Panc1 (cell line): Measurements from ENCODE around the gene NR6A1. TPM values are rescaled to one million over a fixed set of nuclear protein-coding genes. Genes with fewer than 3 reads are reported as not detected.
A peak's percentile ranks its signal among the peaks of the same experiment; 100 is the strongest.

Experiments used
- ATAC-seq: fragments of 200-7000 bp; cut with Tn5 transposase; 2 replicates; pipeline ENCODE4 v1.9.1; 2020; ENCODE audit warnings: mild to moderate bottlenecking, moderate library complexity
- BruUV-seq: library from RNA; stranded (reverse); fragments of 400-500 nt; replicated peaks from 2 replicates; lab custom pipeline; 2021; lab: Mats Ljungman, UMichigan
- CTCF ChIA-PET: fragments of 300-600 bp; sonication (Branson Sonifier 250); formaldehyde crosslinking; loops from one replicate; lab custom pipeline; 2022; ENCODE audit warnings: antibody characterized with exemption; lab: Charles Lee
- POLR2A ChIA-PET: fragments of 300-600 bp; sonication (Branson Sonifier 250); formaldehyde crosslinking; loops from one replicate; lab custom pipeline; 2022; ENCODE audit warnings: antibody characterized with exemption; lab: Charles Lee
- DNase-seq: peaks from one replicate; pipeline ENCODE4 v3.0.0-alpha.2; 2010; ENCODE audit warnings: low read depth, low spot score
- H3K27ac ChIP-seq: 2 replicates; pipeline ENCODE4 v1.5.1; 2011; ENCODE audit warnings: mild to moderate bottlenecking, low read length, inconsistent platforms
- H3K27me3 ChIP-seq: fragments of 200-500 bp; sonication (Bioruptor generic); 2 replicates; pipeline ENCODE4 v1.6.0; 2014; ENCODE audit warnings: low read length, inconsistent platforms; ENCODE audit not compliant: control insufficient read depth, insufficient read depth
- H3K36me3 ChIP-seq: fragments of 200-500 bp; sonication (Bioruptor generic); 2 replicates; pipeline ENCODE4 v1.5.1; 2014; ENCODE audit warnings: inconsistent platforms, mild to moderate bottlenecking, low read length, moderate library complexity; ENCODE audit not compliant: control insufficient read depth, insufficient read depth
- H3K4me1 ChIP-seq: 2 replicates; pipeline ENCODE4 v1.5.1; 2011; ENCODE audit warnings: inconsistent platforms, mild to moderate bottlenecking, low read length, moderate library complexity; ENCODE audit not compliant: control insufficient read depth, insufficient read depth
- H3K4me3 ChIP-seq, 2 experiments: 2 replicates each; pipeline ENCODE4 v1.5.1; 2011 to 2012; ENCODE audit warnings: low read depth in 2 of 2, low read length in 2 of 2, mild to moderate bottlenecking in 2 of 2, inconsistent platforms in 1 of 2, moderate library complexity in 1 of 2
- H3K9me3 ChIP-seq: fragments of 200-500 bp; sonication (Bioruptor generic); 2 replicates; pipeline ENCODE4 v1.5.1; 2014; ENCODE audit warnings: low read depth, mild to moderate bottlenecking, inconsistent platforms, low read length, moderate library complexity; ENCODE audit not compliant: control insufficient read depth, insufficient read depth
- POLR2AphosphoS5 ChIP-seq: IDR thresholded peaks from 2 replicates; pipeline ENCODE4 v1.6.1; 2012; ENCODE audit warnings: mild to moderate bottlenecking, low read depth, low read length, moderate library complexity
- SIN3A ChIP-seq: IDR thresholded peaks from 2 replicates; pipeline ENCODE4 v1.6.1; 2012; ENCODE audit warnings: low read depth, mild to moderate bottlenecking, low read length, moderate library complexity, borderline replicate concordance; ENCODE audit not compliant: insufficient read depth
- TCF7L2 ChIP-seq: IDR thresholded peaks from 2 replicates; pipeline ENCODE4 v1.6.1; 2011; ENCODE audit warnings: mild to moderate bottlenecking, low read depth, low read length, inconsistent platforms
- in situ Hi-C: cut with HindIII; loops from 2 replicates; pipeline ENCODE4 v1.10.0; 2016; ENCODE audit warnings: low sequenced_read_pairs, low pct_unique_long_range_greater_than_20kb
- intact Hi-C: fragments of 100-400 bp; cut with micrococcal nuclease; formaldehyde crosslinking; loops from one replicate; pipeline ENCODE4 v1.10.0; 2022; ENCODE audit not compliant: unreplicated experiment
- total RNA-seq: library from RNA; stranded (reverse); gene quantifications from one replicate; pipeline ENCODE4 v1.2.1, GENCODE V29; 2021; ENCODE audit not compliant: unreplicated experiment
- TF ChIP-seq, protein P1 (sequence below), 2 experiments: IDR thresholded peaks; 2 replicates each; pipeline ENCODE4 v1.6.1; 2011 to 2012; ENCODE audit warnings: low read depth in 2 of 2, control low read depth in 1 of 2, low read length in 1 of 2, mild to moderate bottlenecking in 1 of 2, moderate library complexity in 1 of 2; ENCODE audit not compliant: insufficient read depth in 1 of 2
- TF ChIP-seq, protein P2 (sequence below): fragments of 450-650 bp; IDR thresholded peaks from 2 replicates; pipeline ENCODE4 v1.5.1; 2017; ENCODE audit warnings: mild to moderate bottlenecking

NR6A1 gene
- total RNA-seq, 1 experiment from 2014 or later: 7.6 TPM

DNA sequence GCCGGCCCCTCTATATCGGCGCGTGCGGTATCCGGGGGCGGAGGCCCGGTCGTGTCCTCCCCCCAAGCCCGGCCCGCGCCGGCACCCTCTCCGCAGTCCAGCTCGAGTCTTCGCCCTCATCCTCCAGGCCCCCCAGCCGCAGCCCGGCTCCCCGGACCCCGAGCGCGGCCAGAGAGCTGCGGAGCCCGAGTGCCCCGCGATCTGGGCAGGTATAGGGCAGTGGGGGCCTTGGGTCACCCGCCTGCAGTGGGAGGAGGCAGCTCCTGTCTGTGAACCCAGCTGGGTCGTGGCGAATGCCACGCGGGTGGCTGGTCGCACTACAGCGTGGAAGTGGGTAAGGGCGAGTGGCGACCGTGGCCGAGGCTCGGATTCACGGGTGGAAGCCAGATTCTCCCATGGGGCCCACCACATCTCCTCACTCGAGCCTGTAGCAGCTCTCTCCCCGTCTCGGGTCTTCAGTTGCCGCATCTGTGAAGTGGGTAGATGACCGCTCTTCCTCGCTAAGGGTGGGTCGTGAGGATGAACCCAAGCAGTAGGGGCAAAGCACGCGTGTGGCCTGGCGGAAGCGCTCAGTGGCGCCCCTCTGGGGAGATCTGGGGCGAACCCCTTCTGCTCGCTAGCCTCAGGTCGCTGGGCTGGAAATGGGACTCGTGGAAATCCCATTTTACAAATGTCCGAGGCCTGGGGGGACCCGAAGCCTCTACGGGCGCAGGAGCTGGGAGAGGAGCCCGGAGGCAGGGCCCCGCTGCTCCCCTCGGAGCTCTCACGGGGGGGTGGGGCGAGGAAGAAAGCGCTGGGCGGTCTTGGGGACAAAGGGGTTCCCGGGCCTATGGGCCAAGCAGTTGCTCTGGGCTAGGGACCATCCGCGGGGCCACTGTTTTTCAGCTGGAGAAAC, 265.9 kb downstream of the NR6A1 start:
- intact Hi-C loops: no loop called here
- no peak for TF ChIP-seq SIN3A
- no peak for TF ChIP-seq POLR2AphosphoS5
- no peak for TF ChIP-seq TCF7L2
- TF ChIP-seq, protein P1, sequence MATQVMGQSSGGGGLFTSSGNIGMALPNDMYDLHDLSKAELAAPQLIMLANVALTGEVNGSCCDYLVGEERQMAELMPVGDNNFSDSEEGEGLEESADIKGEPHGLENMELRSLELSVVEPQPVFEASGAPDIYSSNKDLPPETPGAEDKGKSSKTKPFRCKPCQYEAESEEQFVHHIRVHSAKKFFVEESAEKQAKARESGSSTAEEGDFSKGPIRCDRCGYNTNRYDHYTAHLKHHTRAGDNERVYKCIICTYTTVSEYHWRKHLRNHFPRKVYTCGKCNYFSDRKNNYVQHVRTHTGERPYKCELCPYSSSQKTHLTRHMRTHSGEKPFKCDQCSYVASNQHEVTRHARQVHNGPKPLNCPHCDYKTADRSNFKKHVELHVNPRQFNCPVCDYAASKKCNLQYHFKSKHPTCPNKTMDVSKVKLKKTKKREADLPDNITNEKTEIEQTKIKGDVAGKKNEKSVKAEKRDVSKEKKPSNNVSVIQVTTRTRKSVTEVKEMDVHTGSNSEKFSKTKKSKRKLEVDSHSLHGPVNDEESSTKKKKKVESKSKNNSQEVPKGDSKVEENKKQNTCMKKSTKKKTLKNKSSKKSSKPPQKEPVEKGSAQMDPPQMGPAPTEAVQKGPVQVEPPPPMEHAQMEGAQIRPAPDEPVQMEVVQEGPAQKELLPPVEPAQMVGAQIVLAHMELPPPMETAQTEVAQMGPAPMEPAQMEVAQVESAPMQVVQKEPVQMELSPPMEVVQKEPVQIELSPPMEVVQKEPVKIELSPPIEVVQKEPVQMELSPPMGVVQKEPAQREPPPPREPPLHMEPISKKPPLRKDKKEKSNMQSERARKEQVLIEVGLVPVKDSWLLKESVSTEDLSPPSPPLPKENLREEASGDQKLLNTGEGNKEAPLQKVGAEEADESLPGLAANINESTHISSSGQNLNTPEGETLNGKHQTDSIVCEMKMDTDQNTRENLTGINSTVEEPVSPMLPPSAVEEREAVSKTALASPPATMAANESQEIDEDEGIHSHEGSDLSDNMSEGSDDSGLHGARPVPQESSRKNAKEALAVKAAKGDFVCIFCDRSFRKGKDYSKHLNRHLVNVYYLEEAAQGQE (IDR thresholded peaks at IDR 0.05; ENCODE audit: insufficient read depth in 1 of 2, low read depth in 2 of 2, low read length in 1 of 2): no peak
- TF ChIP-seq, protein P2, sequence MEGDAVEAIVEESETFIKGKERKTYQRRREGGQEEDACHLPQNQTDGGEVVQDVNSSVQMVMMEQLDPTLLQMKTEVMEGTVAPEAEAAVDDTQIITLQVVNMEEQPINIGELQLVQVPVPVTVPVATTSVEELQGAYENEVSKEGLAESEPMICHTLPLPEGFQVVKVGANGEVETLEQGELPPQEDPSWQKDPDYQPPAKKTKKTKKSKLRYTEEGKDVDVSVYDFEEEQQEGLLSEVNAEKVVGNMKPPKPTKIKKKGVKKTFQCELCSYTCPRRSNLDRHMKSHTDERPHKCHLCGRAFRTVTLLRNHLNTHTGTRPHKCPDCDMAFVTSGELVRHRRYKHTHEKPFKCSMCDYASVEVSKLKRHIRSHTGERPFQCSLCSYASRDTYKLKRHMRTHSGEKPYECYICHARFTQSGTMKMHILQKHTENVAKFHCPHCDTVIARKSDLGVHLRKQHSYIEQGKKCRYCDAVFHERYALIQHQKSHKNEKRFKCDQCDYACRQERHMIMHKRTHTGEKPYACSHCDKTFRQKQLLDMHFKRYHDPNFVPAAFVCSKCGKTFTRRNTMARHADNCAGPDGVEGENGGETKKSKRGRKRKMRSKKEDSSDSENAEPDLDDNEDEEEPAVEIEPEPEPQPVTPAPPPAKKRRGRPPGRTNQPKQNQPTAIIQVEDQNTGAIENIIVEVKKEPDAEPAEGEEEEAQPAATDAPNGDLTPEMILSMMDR: no peak
- ATAC-seq: peak; percentile 45
- Histone ChIP-seq H3K36me3 (no peaks in the 10 kb centered on the region), H3K27me3 (no peaks in the 10 kb centered on the region; the same call in 1 of the 2 replicates), H3K4me1 (no peaks in the 10 kb centered on the region), H3K27ac (no peak overlapping the region), H3K9me3 (no peaks in the 10 kb centered on the region), H3K4me3 (peak overlapping the region in 1 of 2 experiments; percentile 14; a peak in 1 of 4 replicates)
- POLR2A ChIA-PET: no interaction called here
- no peak for DNase-seq
- CTCF ChIA-PET: no interaction called here
- no TSS peak for BruUV-seq
- in situ Hi-C loops: no loop called here

DNA sequence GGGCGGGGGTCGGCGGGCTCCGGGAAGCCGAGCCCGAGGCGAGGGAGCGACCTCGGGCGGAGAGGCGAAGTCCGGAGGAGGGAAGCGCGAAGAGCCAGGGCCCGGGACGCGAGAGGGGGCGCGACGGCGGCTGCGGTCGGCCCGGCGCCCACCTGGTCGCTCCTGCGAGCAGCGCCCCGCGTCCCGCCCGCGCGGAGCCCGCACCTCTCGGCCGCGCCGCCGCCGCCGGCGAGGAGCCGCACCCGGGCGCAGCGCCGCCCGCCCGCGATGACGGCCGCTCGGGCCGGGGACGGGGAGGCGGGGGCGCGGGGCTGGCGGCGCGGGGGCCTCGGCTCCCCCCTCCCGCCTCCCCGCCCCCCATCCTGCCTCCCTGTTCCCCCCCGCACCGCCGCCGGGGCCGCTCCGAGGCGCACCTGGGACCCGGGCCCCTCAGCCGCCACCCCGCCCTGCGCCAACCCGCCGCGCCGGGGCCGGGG, 266.5 kb downstream of the NR6A1 start:
- no peaks in the 10 kb centered on the region; the same call in 1 of the 2 replicates for H3K27me3 ChIP-seq
- no TSS peak for BruUV-seq
- ATAC-seq (peak; percentile 27; the same call in 1 of the 2 replicates), DNase-seq (no peak)
- no peaks in the 10 kb centered on the region for H3K9me3 ChIP-seq
- H3K27ac ChIP-seq: no peak overlapping the region
- ChIA-PET POLR2A (no interaction called here), CTCF (interaction anchor here (0.7 kb wide), 1 partner anchor 20 kb away, joined by 5 read pairs; no protein-coding TSS in a partner anchor)
- H3K4me1 ChIP-seq: no peaks in the 10 kb centered on the region
- in situ Hi-C loops (no loop called here), intact Hi-C loops (no loop called here)
- no peaks in the 10 kb centered on the region for H3K36me3 ChIP-seq
- H3K4me3 ChIP-seq: peak overlapping the region; percentile 19 to 30; a peak in 3 of 4 replicates
- TF ChIP-seq, protein P2: no peak
- TF ChIP-seq TCF7L2 (no peak), POLR2AphosphoS5 (no peak), SIN3A (no peak)
- TF ChIP-seq, protein P1 (IDR thresholded peaks at IDR 0.05; ENCODE audit: insufficient read depth in 1 of 2, low read depth in 2 of 2, low read length in 1 of 2): no peak
